HG03378 (cell line): ENCODE data around the gene FGF12.

Experiments used
- ATAC-seq: cut with Tn5 transposase; IDR thresholded peaks from one replicate; pipeline ENCODE4 v1.9.1; 2021; ENCODE audit warnings: mild to moderate bottlenecking, moderate library complexity; ENCODE audit not compliant: unreplicated experiment

FGF12 gene

DNA sequence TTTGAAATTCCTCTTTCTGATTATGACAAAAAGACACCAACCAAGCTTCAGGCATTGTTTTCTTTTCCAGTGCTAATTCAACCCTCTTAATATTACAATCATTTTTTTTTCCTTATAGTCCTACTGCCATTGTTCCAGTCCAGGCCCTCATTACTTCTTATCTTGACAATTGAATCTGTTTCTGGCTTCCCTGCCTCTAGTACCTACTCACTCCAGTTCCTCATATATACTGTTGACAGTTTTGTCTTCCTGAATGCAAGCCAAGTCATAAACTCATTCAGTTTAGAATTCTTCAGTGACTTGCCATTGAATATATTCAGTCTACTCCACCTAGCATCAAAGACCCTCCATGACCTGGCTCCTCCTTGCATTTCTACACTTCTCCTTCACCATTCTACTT lies 507.4 kb downstream of the FGF12 start:
- ATAC-seq, result no peak

DNA sequence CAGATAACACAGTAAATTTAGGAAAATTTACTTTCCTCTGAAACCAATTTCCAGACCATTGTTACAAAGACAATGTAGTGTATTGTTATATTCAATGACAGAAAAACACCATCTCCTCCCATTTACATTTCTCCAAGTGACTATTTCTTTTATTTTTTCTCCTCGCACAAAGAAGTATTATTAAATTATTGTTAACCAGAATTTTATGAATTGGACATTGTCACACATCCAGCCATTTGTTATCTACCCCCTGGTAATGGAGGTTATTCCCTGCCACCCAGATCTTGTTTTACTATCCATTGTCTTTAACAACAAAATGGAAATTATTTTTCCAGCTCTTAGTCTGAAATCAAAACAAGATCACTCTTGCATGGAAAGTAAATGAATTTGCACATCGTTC lies 511.3 kb downstream of the FGF12 start:
- no peak for ATAC-seq

DNA sequence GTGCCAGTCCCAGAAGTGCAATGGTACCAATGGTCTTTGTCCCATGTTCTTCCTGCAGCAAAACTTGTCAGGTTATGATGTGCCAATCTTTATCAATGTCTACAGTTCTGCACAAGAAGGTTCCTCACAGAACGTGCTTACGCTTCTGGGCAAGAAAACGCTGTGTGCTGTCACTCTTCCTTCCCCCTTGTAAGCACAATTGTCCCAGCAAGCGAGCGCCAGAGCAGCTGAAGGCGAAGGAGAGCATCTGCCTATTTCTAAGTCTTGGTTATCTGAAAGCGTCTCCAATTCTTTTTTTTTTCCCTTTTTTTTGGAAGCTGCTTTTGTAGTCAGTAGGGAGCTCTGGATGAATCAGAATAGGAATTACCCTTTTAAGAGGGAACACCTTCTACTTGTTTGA lies 514.4 kb downstream of the FGF12 start:
- ATAC-seq, result no peak

DNA sequence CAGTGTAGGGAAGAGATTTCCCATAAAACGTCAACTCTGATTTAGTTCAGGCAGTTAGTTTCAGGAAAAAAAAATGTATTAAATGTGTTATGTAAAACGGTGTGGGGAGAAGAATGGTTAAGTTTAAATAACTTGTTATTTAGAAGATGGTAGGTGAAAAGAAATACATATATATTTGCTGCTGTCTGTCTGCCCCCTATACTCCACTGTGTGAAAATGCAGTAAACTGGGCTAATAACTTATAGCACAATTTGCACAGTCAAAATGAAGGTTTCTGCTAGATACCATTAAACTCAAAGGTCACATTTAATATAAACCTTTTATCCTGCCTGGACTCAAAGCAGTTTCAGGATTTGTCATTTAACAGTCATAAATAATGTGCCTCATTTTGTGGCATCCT lies 515.0 kb downstream of the FGF12 start:
- ATAC-seq, result no peak

DNA sequence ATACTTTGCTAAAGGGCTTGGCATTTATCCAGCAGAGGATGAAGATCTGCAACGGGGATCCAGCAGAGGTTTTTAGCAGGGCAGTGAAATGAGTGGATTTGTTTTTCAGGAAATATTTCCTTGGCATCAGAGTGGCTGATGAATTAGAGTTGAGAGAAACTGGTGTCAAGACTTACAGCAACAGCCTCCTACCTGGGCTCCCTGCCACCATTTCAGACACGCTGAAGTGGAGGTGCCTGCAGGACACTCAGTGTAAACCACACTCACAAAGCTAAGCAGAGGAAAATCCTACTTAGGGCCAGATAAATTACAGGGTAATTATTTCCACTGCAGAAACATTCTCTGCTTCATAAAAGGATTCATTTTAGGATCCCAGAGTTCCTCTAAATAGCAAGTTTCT lies 519.7 kb downstream of the FGF12 start:
- no peak for ATAC-seq

DNA sequence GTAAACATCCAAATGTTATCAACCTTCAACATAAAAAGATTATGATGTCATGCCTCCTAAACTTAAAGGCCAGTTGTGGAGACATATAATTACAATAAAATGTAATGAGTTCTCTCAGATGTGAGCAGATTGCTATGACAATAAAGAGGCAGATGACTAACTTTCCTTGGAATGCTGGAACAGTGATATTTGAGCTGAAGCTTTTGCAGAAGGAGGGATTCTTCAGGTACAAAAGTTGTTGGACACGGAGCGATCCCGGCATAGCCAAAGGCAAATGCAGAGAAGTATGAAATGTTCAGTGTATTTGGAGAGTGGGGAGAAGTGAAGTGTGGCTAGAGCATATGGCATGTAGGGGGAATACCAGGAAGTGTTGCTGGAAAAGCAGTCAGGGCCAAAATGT lies 520.1 kb downstream of the FGF12 start:
- no peak for ATAC-seq

DNA sequence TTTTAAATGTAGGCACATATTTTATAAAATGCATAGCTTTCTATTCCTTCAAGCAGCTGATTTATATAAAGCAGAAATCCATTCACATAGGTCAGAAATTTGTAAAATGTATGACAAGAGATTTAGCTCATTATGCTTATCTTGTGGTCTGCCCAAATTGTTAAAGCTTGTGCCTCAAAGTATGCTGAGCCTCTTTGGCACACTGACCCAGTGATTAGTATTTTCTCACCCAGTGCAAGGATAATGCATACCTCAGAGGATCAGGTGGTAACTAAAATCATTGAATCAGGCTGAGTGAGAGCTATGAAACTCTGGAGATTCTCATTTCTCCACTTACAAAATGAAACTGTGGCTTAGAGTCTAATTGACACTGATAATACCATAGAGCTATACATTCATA lies 533.3 kb downstream of the FGF12 start:
- ATAC-seq, result no peak

DNA sequence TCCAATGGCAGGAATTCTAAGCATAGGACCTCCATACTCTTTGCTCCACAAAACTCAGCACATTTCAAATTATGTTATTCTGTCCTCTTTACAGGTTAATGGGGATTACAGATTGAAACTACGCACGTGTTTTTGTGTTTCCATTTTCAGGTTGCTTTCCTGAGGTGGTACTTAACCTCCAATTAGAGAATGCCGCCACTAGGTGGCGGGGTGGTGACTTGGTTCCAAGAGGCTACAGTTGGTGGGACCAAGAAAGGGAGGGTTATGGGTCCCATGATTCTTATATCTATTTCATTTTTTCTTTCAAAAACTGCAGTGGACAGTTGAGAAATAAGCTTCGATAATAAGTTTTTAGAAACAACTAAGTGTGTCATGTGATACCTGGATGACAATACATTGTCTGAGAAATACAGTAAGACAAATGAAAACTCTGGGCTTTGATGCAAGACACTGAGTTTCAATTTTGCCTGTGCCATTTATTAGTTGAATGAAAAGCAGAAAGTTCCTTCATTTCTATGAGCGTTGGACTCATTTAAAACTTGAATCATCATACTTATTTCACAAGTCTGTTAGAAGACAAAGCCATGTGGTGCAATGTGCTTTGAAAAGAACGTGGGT lies 539.0 kb downstream of the FGF12 start:
- peak; percentile 74 for ATAC-seq

DNA sequence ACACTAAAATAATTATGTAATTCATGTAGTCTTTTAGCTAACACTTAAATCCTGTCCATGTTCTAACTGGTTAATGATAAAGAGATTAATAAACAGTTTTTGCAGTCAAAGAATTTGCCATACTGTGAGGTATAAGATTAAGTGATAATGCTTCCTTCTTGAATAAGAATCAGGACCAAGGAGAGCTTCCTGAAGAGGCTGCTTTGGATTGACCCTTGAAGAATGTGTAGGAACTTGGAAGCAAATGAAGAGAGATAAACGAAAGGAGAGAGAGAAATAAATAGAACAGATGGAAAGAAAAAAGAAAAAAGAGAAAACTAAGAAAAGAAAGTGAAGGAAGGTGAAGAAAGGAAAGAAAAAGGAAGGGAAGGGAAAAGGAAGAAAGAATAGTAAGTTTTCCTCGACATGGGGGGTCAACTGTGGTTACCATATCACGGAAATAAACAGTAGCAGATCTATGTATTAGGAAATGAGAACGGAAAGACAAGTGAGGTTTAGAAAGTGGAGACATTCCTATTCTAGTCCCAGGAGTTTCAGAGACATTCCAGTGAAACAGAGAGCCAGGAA lies 539.8 kb downstream of the FGF12 start:
- no peak for ATAC-seq

DNA sequence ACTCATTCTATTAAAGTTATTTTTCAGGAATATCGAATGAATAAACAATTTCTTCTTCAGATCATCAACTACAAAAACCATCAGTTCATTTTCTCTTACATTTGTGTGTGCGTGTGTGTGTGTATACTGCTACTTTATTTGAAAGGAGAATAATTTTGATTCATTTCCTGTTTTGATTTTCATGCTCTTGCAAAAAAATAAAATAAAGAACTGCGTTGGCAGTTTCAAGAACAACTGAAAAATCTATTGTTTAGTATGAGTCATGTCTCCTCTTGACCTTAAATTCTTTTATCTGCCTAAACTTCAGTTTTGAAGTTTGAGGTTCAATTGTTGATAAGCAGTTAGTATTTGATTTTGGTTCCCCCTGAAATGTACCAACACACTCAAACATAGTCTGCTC lies 540.8 kb downstream of the FGF12 start:
- no peak for ATAC-seq

DNA sequence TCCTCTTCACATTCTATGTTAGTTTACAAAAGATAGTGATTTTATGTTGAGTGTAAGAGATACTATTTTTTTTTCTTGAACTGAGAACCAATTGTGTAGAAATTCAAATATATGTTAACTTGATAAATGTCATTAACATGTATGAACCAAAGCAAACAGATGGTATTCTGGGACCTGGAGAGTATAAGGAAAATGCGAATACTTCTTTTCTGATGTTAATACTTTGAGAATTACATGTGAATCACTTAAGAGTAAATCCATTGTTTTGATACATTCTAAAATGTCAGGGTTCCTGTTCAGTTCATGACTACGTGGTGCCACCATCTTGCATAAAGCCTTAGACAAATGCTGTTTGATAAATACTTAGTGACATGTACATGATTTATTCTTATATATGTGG lies 541.3 kb downstream of the FGF12 start:
- no peak for ATAC-seq

DNA sequence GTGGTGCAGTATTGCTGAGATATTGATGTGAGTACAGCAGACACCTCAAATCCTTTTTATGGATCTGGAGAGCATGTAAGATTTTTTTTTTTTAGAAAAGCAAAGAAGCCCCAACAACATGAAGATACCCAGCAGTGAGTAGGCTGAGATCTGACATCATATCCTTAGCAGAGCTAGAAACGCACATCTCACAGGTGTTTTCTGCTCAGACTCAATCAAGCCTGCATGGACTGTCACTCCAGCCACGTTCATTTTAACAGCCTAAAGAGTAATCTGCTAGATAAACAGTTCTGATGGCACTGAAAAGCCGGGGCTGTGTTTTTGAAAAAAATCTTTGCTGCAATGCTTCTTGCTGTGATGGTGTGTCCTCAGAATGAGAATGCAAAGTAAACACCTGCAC lies 544.2 kb downstream of the FGF12 start:
- ATAC-seq, result no peak

DNA sequence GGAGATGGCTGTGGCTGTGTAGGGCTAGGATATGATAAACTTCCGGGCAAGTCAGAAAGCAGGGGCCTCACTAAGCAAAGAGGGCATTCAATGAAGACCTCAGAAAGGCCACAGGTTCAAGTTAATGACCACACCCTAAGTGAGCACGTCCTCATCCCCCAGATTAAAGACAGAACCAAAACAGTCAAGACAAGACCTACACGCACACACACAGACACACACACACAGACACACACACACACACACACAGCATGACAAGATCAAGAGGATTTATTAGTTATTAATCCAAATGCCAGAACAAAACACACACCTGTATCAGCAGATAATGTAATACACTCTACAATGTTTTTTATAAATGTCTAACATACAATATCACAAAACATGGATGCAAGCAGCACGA lies 546.2 kb downstream of the FGF12 start:
- no peak for ATAC-seq

DNA sequence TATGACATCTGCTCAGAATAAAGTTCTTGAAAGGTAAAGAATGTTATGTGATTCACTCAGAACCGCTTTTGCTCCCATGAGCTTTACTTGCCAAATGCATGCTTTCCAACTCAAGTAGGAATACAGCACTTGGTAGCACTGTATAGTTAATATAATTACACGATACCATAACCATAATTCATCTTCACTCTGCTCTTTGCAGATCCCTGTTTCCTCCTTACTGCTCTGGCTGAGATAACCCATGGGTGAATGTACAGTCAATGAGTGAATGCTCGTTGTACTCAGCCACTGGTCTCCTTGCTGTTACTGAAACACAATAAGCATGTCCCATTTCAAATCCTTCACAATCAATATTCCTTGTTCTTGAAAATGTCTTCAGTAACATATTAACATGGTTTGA lies 550.0 kb downstream of the FGF12 start:
- ATAC-seq, result no peak

DNA sequence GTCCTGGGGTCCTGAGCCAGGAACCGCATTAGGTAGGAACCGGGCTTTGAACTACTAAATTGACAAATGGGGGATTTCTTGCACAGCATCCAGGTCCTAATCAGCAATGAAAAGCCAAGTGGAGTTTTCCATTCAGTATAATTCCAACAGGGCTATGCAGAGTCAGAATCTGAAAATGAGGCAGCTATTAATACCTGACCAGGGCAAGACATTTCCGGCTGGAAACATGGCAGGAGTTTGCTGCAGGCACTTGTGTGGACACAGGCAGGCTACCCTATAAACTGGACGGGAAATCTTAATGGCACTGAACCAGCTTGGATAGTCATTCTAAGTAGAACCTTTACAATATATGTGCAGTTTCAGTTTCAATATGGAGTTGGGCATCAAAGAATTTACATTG lies 553.1 kb downstream of the FGF12 start:
- no peak for ATAC-seq

DNA sequence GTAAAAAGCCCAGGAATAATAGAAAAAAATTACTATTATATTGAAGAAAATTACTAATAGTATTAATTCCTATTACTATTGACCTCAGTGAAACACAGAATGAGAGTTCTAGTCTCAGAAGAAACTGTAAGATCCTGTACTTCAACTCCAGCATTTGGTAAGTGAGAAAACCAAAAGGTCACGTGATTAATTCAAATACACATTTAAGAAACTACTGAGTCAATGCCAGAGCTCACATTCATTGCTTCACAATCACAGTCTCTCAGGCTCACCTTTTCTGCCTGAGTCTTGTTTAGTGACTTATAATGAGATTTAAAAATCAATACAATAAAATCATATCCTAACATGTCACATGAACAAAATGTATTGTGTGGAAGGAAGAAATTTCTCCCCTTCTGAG lies 556.1 kb downstream of the FGF12 start:
- ATAC-seq, result no peak

DNA sequence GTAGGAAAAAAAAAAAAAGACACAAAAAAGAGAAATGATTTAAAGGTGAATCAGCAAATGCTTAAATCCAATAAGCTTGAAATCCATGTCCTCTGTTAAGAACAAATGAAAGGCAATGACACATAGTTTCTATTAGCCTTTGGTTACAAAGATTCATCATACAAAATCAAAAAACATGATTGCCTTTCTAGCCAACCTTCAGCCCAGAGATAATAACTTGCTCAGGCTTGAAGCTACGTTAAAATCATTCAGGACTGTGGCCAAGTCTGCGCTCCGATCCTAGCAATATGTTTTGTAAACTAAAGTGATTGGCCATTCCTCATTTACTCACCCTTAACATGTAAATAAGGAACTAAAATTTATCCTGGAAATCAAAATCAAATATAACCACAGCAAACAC lies 556.7 kb downstream of the FGF12 start:
- no peak for ATAC-seq

DNA sequence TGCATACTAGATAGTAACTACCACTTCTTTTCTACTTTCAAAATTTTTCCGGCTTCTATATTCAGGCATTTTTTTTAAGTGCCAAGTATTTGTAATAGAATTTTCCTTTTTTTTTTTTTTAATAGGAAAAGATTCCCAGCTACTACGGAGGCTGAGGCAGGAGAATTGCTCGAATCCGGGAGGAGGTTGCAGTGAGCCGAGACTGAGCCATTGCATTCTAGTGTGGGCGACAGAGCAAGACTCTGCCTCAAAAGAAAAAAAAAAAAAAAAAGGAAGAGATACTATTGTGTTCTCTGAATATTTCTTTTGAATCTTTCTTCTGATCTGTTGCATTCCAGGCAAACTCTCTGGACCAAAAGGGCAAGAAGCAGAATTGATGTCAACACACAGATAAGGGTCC lies 557.3 kb downstream of the FGF12 start:
- no peak for ATAC-seq

DNA sequence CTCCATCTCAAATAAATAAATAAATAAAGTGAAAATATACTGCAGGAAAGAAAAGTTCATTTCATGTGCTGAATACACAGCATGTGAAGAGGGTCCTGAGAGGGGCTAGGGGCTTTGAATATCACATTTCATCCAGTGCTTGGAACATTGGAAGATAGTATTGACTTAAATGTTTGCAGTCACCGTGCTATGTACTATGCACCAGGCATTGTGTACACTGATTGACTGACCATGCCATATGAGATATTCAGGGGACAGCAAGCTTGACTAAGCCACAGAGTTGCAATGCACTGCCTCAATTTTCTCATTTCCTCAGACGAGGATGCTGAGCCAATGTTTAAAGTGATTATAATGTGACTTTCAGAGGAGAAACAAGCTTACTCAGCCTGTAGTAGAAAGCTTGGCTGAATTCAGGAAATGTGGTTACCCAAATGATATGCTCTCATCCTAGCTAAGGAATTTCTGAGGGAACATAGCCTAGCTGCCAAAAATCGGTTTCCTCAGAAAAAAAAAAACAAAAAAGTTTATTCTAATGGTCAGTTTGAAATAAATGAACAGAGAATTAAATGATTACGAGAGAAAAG lies 557.9 kb downstream of the FGF12 start:
- ATAC-seq, result no peak

DNA sequence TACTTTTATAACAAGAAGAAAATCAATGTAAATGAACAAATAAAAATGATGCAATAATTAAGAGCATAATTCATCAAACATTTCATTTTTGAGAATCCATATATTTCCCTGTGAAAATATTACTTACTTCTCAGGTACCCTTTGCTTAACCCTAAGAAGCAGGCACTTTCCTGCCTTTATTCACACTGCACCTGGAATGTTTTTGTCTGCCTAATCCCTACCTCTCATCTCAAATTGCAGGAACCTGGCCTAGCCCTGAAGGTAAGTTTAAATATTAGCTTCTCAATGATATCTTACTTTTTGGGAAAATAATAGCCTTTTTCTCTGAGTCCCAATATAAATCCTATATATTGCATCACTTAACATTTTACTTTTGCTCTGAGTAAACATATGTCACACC lies 559.1 kb downstream of the FGF12 start:
- no peak for ATAC-seq

DNA sequence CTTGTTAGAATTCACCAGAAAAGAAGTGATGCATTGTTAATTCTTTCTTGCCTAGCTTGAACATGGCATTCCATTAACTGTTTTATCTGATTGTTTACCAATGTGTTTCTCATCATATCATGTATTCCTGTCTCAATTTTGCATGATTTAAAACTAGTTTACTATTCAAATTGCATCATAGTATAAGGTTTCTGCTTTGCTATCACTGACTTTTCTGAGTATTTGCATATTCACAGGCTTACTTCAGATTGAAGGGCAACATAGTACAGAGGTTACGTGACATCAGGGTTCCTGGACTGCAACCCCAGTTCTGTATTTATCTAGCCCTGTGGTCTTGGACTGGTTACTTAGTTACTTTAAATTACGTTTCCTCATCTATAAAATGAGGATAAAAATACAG lies 561.8 kb downstream of the FGF12 start:
- no peak for ATAC-seq

DNA sequence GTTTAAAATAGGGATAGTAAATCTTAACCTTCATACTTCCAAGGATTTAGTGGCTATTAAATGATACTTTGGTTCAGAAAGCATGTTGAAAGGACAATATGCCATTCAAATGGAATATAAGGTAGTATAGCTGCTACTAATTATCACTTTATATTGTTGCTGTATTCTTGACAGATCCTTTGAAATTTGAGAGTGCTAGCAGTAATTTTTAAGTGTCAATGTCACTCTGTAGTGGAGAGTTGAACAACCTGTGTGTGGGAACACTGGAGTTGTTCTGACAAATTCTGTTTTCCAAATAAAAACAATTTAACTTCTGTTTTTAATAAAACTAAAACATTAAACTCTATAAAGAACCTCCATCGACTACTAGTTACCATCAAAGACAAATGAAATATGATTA lies 565.7 kb downstream of the FGF12 start:
- ATAC-seq, result no peak

DNA sequence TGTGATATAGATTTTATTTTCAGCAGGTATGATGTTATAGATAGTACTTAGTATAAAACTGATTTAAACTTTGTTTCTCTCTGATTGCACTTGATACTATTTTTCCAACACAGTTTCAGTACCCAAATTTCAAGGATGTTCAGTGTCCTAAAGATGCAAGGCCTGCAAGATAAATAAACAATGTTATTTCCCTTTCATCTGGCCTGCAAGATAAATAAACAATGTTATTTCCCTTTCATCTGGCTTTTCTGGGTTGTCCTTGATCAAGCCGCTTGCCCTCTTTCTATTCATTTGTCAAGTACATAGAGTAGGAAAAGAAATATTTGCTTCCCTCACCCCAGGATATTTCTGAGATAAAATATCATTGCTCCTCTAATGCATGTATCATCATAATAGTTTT lies 571.0 kb downstream of the FGF12 start:
- no peak for ATAC-seq
